ENCODE results near the gene C1orf159.

DNA sequence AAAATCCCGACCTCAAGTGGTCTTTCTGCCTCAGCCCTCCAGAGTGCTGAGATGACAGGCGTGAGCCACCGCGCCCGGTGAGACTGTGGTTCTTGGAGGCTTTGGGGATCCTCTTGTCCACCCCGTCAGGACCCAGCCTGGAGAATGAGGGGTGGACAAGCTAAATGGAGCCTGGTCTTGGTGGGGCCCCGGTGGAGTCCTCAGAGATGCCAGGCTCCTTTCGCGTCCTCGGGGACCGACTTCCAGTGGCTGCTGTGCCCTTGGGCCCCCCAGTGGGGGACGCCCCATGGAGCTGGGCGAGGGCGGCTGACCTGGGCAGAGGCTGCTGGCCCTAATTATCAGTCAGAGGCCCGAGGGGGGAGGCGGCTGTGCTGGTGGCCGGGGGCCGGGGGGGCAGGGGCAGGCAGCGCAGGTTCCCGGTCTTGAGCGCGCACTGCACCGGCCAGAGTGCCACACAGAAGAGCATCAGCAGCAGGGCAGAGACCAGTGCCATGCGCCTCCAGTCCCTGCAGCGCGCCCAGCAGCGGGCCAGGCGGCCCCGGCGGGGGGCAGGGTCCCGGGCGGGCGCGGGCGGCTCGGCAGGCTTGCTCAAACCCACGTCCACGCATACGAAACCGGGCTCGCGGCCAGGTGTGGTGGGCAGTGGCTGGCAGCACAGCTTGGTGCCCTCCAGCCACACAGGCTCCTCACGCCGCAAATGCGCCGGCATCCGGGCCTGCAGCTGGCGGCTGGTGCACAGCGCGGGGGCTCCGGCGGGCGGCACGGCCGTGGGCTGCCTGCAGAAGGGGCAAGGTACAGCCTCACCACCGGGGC lies 44.2 kb downstream of the C1orf159 start:
- TF ChIP-seq, protein P1, sequence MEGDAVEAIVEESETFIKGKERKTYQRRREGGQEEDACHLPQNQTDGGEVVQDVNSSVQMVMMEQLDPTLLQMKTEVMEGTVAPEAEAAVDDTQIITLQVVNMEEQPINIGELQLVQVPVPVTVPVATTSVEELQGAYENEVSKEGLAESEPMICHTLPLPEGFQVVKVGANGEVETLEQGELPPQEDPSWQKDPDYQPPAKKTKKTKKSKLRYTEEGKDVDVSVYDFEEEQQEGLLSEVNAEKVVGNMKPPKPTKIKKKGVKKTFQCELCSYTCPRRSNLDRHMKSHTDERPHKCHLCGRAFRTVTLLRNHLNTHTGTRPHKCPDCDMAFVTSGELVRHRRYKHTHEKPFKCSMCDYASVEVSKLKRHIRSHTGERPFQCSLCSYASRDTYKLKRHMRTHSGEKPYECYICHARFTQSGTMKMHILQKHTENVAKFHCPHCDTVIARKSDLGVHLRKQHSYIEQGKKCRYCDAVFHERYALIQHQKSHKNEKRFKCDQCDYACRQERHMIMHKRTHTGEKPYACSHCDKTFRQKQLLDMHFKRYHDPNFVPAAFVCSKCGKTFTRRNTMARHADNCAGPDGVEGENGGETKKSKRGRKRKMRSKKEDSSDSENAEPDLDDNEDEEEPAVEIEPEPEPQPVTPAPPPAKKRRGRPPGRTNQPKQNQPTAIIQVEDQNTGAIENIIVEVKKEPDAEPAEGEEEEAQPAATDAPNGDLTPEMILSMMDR (optimal IDR thresholded peaks at IDR 0.05 in 1 of 3, IDR thresholded peaks at IDR 0.05 in 1 of 3, conservative IDR thresholded peaks at IDR 0.05 in 1 of 3; ENCODE audit: extremely low read depth in 1 of 3, insufficient read depth in 2 of 3, low read length in 3 of 3) = no peak
- TF ChIP-seq EZH2 (IDR thresholded peaks at IDR 0.05; ENCODE audit: low read length) = no peak

Measured in keratinocyte (primary cell).